BJ (cell line): ENCODE data around the gene LRP1B. TPM values are rescaled to one million over a fixed set of nuclear protein-coding genes. Genes with fewer than 3 reads are reported as not detected.
"Not testable (repeated sequence)": the region's sequence is repeated elsewhere in the genome, so short reads cannot be mapped to it uniquely, and the experiment has no call there.

Experiments used
- CTCF ChIA-PET: fragments of 350-600 bp; formaldehyde crosslinking; extraction: SDS; loops from one replicate; lab custom pipeline; 2021; ENCODE audit warnings: antibody characterized with exemption, inconsistent platforms; lab: Yijun Ruan, JAX
- POLR2A ChIA-PET: fragments of 300-600 bp; sonication (Branson Sonifier 250); formaldehyde crosslinking; extraction: SDS; loops from one replicate; lab custom pipeline; 2021; ENCODE audit warnings: antibody characterized with exemption; lab: Charles Lee
- DNase-seq: peaks from one replicate; pipeline ENCODE4 v3.0.0-alpha.2; 2011; ENCODE audit warnings: low read depth
- H3K27me3 ChIP-seq: 2 replicates; pipeline ENCODE4 v1.6.0; 2011; ENCODE audit warnings: low read length; ENCODE audit not compliant: control insufficient read depth, insufficient read depth
- H3K36me3 ChIP-seq: 2 replicates; pipeline ENCODE4 v1.5.1; 2011; ENCODE audit warnings: low read length; ENCODE audit not compliant: control insufficient read depth, insufficient read depth
- H3K4me3 ChIP-seq: 2 replicates; pipeline ENCODE4 v1.5.1; 2011; ENCODE audit warnings: low read depth, mild to moderate bottlenecking, control low read depth, low read length
- CTCF ChIP-seq: IDR thresholded peaks from 2 replicates; pipeline ENCODE4 v1.5.1; 2011; ENCODE audit warnings: low read depth, mild to moderate bottlenecking, control low read depth, inconsistent platforms, low read length, moderate library complexity; ENCODE audit not compliant: insufficient read depth
- polyA plus RNA-seq: library from polyadenylated mRNA; depleted of rRNA; stranded (reverse); fragments of >200 nt; gene quantifications from 2 replicates; pipeline ENCODE4 v1.2.3, GENCODE V29; 2011

The LRP1B gene
- polyA plus RNA-seq, 1 experiment = 0.04 TPM

GRCh38 chr2:141182246-141182645 lies 948.6 kb downstream of the LRP1B start:
- Histone ChIP-seq H3K4me3 (no peak overlapping the region), H3K36me3 (no peaks in the 10 kb centered on the region), H3K27me3 (no peaks in the 10 kb centered on the region)
- POLR2A ChIA-PET = no interaction called here
- CTCF ChIA-PET = no interaction called here
- TF ChIP-seq CTCF = no peak
- DNase-seq = no peak

- POLR2A ChIA-PET, DNase-seq, H3K4me3 ChIP-seq, H3K27me3 ChIP-seq, CTCF ChIA-PET, H3K36me3 ChIP-seq: not testable (repeated sequence)
These were observed 961.7 kb downstream of the LRP1B start for GRCh38 chr2:141169117-141169516.

- Histone ChIP-seq H3K27me3 (no peaks in the 10 kb centered on the region), H3K36me3 (no peaks in the 10 kb centered on the region), H3K4me3 (no peak overlapping the region)
- POLR2A ChIA-PET = no interaction called here
- CTCF ChIA-PET = no interaction called here
- no peak for DNase-seq
- no peak for TF ChIP-seq CTCF
These were observed 968.5 kb downstream of the LRP1B start for GRCh38 chr2:141162314-141162713.

- Histone ChIP-seq H3K27me3 (no peaks in the 10 kb centered on the region), H3K4me3 (no peak overlapping the region), H3K36me3 (no peaks in the 10 kb centered on the region)
- TF ChIP-seq CTCF = no peak
- ChIA-PET POLR2A (no interaction called here), CTCF (no interaction called here)
- DNase-seq = no peak
These were observed 979.1 kb downstream of the LRP1B start for GRCh38 chr2:141151611-141152286.

- DNase-seq = no peak
- Histone ChIP-seq H3K27me3 (no peaks in the 10 kb centered on the region), H3K36me3 (no peaks in the 10 kb centered on the region), H3K4me3 (no peak overlapping the region)
- TF ChIP-seq CTCF = no peak
- ChIA-PET CTCF (no interaction called here), POLR2A (no interaction called here)
These were observed 988.8 kb downstream of the LRP1B start for GRCh38 chr2:141142025-141142424.

GRCh38 chr2:141137122-141137693 lies 993.6 kb downstream of the LRP1B start:
- Histone ChIP-seq H3K27me3 (no peaks in the 10 kb centered on the region), H3K4me3 (no peak overlapping the region), H3K36me3 (no peaks in the 10 kb centered on the region)
- no peak for TF ChIP-seq CTCF
- ChIA-PET CTCF (no interaction called here), POLR2A (no interaction called here)
- no peak for DNase-seq
